ENCODE measurements around the gene DNAH2.
A peak's percentile ranks its signal among the peaks of the same experiment; 100 is the strongest.

The DNAH2 gene

DNA sequence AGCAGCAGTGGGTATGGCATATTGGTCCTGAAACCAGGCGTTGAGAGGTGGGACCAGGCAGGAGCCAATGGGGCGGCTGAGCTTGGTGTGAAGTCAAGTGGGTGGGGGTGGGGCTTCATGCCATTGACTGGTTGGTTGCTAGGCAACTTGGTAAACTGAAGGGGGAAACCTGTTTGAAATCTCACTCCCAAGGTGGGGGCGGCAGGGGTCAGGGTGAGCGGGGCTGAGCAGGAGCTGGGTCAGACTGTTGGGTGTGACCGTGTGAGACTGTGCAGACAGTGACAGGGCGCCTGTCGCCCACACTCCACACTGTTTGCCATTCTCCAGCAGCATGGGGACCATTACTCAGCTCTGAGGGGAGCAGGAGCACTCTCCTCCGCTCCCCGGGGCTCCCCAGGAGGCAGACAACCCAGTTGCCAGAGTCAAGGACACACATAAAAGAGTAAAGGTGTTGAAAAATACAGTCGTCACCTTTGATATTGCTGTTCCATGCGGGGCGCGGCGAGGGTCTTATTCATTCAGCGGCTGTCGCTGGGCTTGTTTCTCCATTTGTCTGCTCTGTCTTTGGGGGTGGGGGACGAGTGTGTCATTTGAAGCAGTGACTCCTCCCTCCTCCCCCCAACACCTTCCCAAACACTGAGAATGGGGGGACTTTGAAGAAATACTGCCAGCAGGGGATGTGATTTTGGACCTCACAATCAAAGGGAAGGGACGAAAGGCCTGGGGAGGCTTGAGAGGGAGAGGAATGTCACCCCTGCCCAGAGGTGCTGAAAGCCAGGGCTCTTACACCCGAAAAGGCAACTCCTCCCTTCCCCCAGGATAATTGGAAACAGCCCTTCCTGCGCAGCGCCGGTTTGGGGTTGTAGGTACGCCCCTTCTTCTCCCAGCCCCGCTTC, 13.7 kb upstream of the DNAH2 start:
- DNase-seq: peak; percentile 86

DNA sequence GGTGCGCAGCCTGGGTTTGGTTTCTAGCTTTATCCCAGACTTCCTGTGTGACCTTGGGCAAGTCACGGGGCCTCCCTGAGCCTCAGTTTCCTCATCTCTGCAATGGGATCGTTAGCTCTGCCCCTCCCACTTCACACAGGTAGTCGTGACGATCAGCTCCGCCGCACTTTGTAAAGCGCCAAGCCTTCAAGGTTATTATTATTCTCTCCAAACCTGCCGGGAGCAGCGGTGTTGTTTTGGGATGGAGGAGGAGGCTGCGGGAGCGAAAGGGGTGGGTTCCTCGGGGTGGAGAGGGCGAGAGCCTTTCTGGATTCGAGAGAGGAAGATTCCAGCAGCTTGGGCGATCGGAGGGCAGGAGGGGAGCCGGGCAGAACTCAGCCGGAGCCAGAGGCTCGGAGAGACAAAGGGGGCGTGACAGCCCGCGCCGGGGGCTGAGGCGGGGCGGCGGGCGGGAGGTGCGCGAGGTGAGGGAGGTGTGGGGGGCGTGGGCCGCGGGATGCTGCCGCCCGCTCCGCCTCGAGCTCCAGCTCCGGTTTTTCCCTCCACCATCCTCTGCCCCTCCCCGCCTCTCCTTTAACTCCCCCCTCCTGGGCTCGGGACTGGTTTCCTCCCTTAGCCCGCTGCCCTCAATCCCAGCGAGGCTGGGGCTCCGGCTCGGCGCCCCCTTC, 12.8 kb upstream of the DNAH2 start, which contains the start of gene EFNB3:
Gene EFNB3 (plus strand): TSS at position 602 of the 668 bp plus-strand sequence. CDS start 397 bp downstream, outside the sequence.
- DNase-seq: peak; percentile 82

GRCh38 chr17:7705269-7706255, 12.0 kb upstream of the DNAH2 start:
- no peak for DNase-seq

- DNase-seq: no peak
Measured at GRCh38 chr17:7706631-7707354, 10.8 kb upstream of the DNAH2 start.

DNA sequence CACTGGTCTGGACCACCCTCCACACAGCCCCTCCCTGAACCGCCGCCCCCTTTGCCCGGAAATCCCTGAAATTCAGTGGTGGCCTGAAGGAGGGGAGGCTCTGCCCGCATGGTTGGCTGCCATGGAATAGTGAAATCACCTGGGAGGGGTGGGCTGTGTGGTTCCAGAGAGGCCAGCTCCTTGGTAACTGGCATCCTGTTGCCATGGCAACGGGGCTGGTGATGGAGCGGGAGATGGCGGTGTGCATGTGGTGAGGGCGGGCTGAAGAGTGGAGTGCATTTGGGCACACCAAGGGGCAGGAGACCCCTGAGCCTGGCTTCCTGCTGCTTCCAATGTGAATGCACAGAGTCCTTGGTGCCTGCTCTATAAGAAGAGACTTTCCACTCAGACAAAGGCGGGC, 10.1 kb upstream of the DNAH2 start:
- no peak for DNase-seq

DNA sequence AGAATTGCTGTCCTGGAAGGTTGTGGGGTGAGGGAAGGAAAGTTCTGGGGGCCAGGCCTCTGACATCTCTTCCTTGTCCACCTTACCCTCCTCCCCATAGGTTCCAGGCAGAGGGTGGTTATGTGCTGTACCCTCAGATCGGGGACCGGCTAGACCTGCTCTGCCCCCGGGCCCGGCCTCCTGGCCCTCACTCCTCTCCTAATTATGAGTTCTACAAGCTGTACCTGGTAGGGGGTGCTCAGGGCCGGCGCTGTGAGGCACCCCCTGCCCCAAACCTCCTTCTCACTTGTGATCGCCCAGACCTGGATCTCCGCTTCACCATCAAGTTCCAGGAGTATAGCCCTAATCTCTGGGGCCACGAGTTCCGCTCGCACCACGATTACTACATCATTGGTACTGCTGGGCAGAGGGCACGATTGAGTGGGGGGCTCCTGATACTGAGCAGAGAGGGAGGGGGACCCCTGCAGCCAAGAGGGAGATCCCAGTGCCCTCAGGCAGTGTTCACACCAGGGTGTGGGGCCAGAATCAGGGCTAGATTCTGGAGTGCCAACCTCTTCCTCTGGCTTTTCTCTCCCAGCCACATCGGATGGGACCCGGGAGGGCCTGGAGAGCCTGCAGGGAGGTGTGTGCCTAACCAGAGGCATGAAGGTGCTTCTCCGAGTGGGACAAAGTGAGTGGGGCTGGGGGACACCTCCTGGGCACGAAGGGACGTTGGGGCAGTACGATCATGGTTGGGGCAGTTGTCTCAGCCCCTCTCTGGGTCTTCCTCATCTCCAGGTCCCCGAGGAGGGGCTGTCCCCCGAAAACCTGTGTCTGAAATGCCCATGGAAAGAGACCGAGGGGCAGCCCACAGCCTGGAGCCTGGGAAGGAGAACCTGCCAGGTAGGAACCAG, 9.4 kb upstream of the DNAH2 start:
- no peak for DNase-seq

DNA sequence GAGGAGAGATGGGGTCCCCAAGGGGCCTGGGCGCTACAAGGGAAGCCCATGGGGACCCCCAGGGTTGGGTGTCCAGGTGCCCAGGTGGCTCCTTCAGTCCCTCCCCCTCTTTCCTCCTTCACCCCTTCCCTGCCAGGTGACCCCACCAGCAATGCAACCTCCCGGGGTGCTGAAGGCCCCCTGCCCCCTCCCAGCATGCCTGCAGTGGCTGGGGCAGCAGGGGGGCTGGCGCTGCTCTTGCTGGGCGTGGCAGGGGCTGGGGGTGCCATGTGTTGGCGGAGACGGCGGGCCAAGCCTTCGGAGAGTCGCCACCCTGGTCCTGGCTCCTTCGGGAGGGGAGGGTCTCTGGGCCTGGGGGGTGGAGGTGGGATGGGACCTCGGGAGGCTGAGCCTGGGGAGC, 8.5 kb upstream of the DNAH2 start:
- no peak for DNase-seq

- DNase-seq: no peak
Measured at GRCh38 chr17:7710301-7710700, 7.2 kb upstream of the DNAH2 start.

GRCh38 chr17:7711051-7711755, 6.3 kb upstream of the DNAH2 start:
- no peak for DNase-seq

DNA sequence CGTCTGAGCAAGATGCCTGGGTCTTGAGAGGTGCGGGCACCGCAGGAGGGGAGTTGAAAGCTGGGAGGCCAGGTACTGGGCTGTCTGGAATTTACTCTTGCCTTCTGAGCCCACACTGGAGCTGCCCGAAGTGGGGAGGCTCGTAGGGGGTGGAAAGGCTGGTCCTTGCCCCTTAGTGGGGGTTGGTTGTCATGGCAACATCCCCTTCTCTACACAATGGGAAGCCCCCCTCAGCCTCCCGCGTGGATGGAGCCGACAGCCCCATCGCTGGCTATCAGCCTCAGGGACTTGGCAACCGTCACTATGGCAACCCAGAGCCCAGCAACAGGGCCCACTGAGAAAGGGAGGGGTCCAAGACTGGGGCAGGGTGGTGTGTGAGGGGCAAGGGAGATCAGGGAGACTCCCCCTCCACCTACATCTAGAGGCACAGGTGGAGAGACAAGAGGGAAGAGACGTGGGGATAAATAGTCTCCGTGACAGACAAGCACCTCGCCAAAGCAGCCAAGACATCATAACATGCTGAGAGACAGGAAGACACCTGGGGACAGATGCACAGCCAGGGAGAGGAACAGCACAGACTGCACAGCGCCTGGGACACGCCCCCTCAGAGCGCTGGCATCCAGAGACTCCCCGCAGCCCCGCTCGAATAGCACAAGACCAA, 5.3 kb upstream of the DNAH2 start:
- DNase-seq: peak; percentile 15

DNA sequence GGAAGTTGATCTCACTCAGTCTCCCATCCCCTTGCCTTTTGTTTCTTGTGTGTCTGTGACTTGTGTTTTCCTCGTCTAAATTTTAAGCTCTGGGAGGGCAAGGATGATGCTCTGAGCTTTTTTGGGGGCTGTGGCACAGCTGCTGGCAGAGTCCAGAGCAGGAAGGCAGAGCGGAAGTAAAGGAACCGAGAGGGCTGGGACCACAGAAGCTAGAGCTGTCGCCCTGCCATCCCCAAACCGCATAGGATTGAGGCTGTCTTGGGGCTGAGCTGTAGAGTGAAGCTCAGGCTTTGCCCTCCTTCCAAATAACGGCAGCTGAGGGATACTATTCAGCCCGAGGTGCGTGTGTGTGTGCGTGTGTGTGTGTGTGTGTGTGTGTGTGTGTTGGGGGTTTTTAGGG, 3.8 kb upstream of the DNAH2 start:
- DNase-seq: no peak

GRCh38 chr17:7714721-7715594, 2.6 kb upstream of the DNAH2 start:
- no peak for DNase-seq

GRCh38 chr17:7715936-7716886, 1.3 kb upstream of the DNAH2 start:
- DNase-seq: no peak

GRCh38 chr17:7717756-7718350, 309 bp downstream of the DNAH2 start:
- DNase-seq: no peak

GRCh38 chr17:7719661-7720060, 2.1 kb downstream of the DNAH2 start:
- DNase-seq: no peak

DNA sequence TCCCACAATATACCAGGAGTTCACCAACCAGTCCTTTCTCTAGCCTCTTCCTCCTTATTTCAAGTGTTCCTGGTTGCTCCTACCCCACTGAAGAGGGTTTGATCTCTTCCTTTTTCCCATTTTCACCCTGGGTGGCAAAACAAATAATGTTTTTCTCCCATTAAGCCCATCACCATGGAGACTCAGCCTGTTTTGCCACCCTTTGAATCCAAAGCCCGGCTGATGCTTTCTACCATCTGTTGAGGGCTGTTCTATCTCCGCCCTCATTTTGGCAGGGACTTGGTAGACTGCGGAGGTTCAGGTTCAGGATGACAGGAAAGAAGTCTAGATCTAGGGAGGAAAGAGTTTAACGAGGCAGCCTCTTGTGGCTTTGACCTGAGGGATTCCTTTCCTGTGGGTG, 2.6 kb downstream of the DNAH2 start:
- no peak for DNase-seq

GRCh38 chr17:7721612-7722011, 4.1 kb downstream of the DNAH2 start:
- DNase-seq: no peak
